ENCODE results near the gene OR1E2.
"Not testable (repeated sequence)": the region's sequence is repeated elsewhere in the genome, so short reads cannot be mapped to it uniquely, and the experiment has no call there.

The OR1E2 gene, protein sequence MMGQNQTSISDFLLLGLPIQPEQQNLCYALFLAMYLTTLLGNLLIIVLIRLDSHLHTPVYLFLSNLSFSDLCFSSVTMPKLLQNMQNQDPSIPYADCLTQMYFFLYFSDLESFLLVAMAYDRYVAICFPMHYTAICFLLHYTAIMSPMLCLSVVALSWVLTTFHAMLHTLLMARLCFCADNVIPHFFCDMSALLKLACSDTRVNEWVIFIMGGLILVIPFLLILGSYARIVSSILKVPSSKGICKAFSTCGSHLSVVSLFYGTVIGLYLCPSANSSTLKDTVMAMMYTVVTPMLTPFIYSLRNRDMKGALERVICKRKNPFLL

DNA sequence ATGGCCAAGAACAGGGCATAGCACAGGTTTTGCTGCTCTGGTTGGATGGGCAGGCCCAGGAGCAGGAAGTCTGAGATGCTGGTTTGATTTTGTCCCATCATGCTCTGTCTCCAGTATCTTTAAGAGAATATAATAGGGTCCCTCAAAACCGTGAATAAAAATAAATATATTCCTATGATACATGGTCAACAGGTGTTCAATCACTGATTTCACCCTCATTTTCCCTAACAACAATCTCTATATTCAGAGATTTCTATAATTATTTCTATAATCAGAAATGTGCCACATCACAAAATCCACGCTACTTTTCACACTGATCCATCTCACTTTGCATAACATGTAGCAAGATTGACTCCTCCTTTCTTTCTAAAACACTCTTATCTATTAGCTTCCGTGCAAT, at the start of gene OR1E2:
OR1E2 (minus strand) TSS at position 101 of the 400 bp plus-strand sequence; CDS start at position 101, 0 bp downstream.
- Mint-ChIP-seq H3K4me1 (ENCODE audit: low read depth) (no peaks in the 10 kb centered on the region), H3K9me3 (peaks cover 6% of the 10 kb centered on the region), H3K27ac (no peak within 1 kb of the TSS), H3K36me3 (ENCODE audit: low read depth) (no peaks in the 10 kb centered on the region), H3K27me3 (peaks cover 35% of the 10 kb centered on the region), H3K4me3 (no peak within 1 kb of the TSS)
- no peak for DNase-seq

DNA sequence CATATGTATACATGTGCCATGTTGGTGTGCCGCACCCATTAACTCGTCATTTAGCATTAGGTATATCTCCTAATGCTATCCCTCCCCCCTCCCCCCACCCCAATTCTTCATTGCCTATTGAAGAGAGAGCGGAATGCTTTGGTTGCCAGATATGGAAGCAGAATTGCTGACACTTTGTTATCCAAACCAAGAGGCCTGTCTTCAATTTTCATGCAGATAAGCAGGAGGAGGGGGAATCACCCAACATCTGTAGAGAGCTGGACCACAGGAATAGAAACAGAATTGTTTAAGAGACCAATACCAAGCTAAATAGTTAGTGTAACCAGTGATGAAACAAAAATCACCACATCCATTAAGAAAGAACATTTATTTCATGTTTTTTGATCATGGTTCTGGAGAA, 49.2 kb upstream of the OR1E2 start:
- Mint-ChIP-seq H3K27me3 (peaks cover 46% of the 10 kb centered on the region), H3K36me3 (ENCODE audit: low read depth) (no peaks in the 10 kb centered on the region), H3K4me1 (ENCODE audit: low read depth) (no peaks in the 10 kb centered on the region), H3K27ac (no peak overlapping the region), H3K4me3 (no peak overlapping the region), H3K9me3 (no peaks in the 10 kb centered on the region)
- DNase-seq, result no peak

DNA sequence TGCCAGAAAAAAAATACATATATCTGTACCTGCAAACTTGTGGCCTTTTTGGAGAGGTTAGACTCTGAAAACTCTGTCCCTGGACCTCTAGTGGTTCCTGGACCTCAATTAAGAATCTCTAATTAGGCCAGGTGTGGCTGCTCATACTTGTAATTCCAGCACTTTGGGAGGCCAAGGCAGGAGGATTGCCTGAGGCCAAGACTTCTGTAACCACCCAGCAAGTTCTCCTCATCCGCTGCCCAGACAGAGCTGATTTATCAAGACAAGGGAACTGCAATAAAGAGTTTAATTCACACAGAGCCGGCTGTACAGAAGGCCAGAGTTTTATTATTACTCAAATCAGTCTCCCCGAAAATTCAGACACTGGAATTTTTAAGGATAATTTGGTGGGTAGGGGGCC, 46.3 kb upstream of the OR1E2 start:
- Mint-ChIP-seq H3K36me3 (ENCODE audit: low read depth) (no peaks in the 10 kb centered on the region), H3K4me1 (ENCODE audit: low read depth) (peaks cover 5% of the 10 kb centered on the region), H3K27ac (no peak overlapping the region), H3K4me3 (no peak overlapping the region), H3K27me3 (peaks cover 26% of the 10 kb centered on the region), H3K9me3 (no peaks in the 10 kb centered on the region)
- no peak for DNase-seq

DNA sequence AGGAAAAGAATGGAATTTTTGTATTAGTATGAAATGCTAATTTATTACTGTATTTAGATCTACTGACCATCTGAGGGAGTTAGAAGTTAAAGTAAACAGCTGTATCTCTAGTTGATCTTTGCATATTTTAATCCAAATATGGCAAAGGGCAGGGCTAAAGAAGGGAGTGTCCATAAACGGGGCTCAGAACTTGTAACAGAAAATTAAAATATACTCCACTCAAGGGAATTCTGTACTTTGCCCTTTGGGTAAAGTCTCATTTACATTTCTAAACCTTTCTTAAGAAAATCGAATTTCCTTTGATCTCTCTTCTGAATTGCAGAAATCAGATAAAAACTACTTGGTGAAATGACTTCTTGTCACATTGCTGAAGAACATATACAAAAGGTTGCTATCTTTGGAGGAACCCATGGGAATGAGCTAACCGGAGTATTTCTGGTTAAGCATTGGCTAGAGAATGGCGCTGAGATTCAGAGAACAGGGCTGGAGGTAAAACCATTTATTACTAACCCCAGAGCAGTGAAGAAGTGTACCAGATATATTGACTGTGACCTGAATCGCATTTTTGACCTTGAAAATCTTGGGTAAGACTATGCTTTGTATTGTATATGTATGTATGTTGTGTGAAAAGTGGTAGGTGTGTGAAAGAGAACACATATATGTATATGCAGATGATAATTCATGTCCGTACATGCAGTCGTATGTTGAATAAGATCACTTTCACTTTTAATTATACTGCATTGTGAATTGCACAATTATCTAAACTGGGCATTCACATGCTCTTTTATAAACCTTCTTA, 42.4 kb upstream of the OR1E2 start, which contains the start of gene ASPA:
ASPA (plus strand) TSS at position 186 of the 799 bp plus-strand sequence; CDS start at position 349, 163 bp downstream.
- no peak for DNase-seq
- H3K27ac Mint-ChIP-seq, result no peak within 1 kb of the TSS
- no peaks in the 10 kb centered on the region for H3K36me3 Mint-ChIP-seq (ENCODE audit: low read depth)
- H3K4me3 Mint-ChIP-seq, result peak within 1 kb of the TSS; percentile 15
- no peaks in the 10 kb centered on the region for H3K9me3 Mint-ChIP-seq
- H3K4me1 Mint-ChIP-seq (ENCODE audit: low read depth), result peaks cover 5% of the 10 kb centered on the region
- peaks cover 14% of the 10 kb centered on the region for H3K27me3 Mint-ChIP-seq

DNA sequence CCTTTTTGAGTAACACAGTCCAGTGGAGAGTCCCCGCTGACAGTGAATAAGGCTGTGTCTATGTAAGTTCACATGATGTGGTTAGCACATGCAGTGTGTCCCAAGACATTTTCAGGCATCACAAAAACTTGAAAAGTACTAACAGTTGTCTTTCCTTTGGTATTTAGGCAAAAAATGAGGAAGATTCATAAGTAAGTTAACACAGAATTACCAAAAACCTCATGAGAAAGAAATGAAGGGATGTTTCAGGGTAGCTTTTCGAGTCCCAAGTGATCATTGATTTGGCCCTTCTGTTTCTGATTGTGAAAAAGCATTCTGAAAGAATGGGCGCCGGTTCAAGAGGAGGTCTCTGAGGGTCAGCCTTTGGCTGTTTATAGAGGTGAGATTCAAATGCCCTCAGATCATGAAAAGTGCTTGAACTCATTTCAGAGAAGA, 41.6 kb upstream of the OR1E2 start:
- Mint-ChIP-seq H3K9me3 (no peaks in the 10 kb centered on the region), H3K36me3 (ENCODE audit: low read depth) (no peaks in the 10 kb centered on the region), H3K27ac (no peak overlapping the region), H3K4me3 (no peak overlapping the region), H3K27me3 (peaks cover 8% of the 10 kb centered on the region), H3K4me1 (ENCODE audit: low read depth) (peaks cover 5% of the 10 kb centered on the region)
- no peak for DNase-seq

DNA sequence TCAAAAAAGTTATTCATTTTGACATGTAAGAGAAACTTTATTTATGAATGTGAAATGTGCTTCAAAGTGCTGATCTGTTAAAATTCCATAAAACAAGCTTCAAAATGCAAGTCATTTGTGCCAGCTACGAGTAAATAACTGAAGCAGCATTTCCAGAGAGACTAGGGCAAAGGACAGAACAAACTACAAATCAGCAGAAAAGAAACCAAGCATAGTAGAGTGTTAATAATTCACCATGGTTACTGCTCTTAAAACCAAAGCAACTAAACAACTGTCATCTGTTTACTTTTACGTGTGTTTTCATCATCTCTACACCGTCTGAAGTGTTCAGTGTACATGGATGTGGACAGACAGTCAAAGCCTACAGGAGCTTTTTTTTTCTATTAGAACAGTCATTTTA, 40.6 kb upstream of the OR1E2 start:
- DNase-seq, result no peak
- H3K4me1 Mint-ChIP-seq (ENCODE audit: low read depth), result peaks cover 5% of the 10 kb centered on the region
- H3K9me3 Mint-ChIP-seq, result no peaks in the 10 kb centered on the region
- H3K36me3 Mint-ChIP-seq (ENCODE audit: low read depth), result no peaks in the 10 kb centered on the region
- no peak overlapping the region for H3K27ac Mint-ChIP-seq
- no peak overlapping the region for H3K4me3 Mint-ChIP-seq
- peaks cover 10% of the 10 kb centered on the region for H3K27me3 Mint-ChIP-seq

DNA sequence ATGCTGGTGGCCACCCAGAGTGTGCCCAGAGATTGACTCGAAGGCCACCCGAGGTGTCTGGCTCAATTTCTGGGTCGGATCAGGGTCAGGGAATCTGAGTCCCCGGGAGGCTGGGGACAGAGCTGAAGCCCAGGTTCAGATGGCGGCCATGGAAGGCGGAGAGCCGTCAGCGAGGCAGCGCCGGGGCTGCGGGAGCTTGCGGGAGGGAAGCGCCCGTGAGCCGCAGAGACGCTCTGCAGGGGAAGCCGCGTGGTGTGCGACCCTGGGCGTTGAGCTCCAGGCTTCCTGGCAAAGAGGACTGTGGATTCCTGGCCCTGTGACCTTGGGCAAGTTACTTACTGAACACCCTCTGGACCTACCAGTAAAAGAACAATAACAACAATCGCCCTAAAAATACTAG, 38.5 kb upstream of the OR1E2 start:
- H3K9me3 Mint-ChIP-seq, result no peaks in the 10 kb centered on the region
- no peak overlapping the region for H3K4me3 Mint-ChIP-seq
- H3K4me1 Mint-ChIP-seq (ENCODE audit: low read depth), result peaks cover 5% of the 10 kb centered on the region
- DNase-seq, result no peak
- no peaks in the 10 kb centered on the region for H3K36me3 Mint-ChIP-seq (ENCODE audit: low read depth)
- peaks cover 14% of the 10 kb centered on the region for H3K27me3 Mint-ChIP-seq
- no peak overlapping the region for H3K27ac Mint-ChIP-seq

DNA sequence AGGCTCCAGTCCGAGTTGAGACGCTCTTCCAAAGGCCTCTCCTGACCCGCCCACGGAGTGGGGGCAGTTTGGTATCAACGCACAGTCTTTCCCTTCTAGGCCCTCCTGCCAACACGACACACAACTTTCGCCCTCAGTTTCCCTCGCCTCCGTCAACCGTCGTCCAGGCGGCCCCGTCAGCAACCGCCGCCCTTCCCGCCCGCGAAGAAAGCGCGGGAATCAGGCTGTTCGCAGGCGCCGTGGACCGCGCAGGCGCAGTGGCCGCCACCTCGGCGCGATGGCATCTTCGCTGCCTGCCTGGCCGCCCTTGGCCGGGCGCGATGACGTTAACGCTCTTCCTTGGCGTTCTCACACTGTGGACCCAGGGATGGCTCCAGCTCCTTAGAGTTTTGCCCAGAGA, 38.0 kb upstream of the OR1E2 start, which contains the start of gene SPATA22:
SPATA22 (minus strand) TSS at position 221 of the 400 bp plus-strand sequence. CDS start 2,494 bp downstream, outside the sequence.
- Mint-ChIP-seq H3K27me3 (peaks cover 14% of the 10 kb centered on the region), H3K27ac (no peak within 1 kb of the TSS), H3K9me3 (no peaks in the 10 kb centered on the region), H3K4me3 (no peak within 1 kb of the TSS), H3K4me1 (ENCODE audit: low read depth) (peaks cover 5% of the 10 kb centered on the region), H3K36me3 (ENCODE audit: low read depth) (no peaks in the 10 kb centered on the region)
- no peak for DNase-seq

DNA sequence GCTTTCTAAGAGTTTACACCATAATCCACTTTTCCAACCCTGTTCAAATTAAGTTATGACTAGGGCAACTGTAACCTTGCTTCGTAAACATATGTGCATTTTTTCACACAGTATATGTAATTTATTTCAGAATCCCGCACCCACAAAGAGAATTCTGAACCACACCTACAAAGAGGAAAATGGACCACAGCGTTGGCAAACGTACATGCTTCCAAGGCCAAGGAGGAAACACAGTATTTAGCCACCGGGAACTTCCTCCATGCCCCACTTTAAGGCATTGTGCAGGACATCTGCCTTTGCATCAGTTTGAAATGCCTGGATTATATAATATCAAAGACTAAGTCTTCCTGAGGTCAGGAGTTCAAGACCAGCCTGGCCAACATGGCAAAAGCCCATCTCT, 35.9 kb upstream of the OR1E2 start:
- H3K9me3 Mint-ChIP-seq, result no peaks in the 10 kb centered on the region
- no peak overlapping the region for H3K4me3 Mint-ChIP-seq
- H3K27ac Mint-ChIP-seq, result no peak overlapping the region
- no peaks in the 10 kb centered on the region for H3K4me1 Mint-ChIP-seq (ENCODE audit: low read depth)
- no peaks in the 10 kb centered on the region for H3K36me3 Mint-ChIP-seq (ENCODE audit: low read depth)
- DNase-seq, result no peak
- H3K27me3 Mint-ChIP-seq, result peaks cover 14% of the 10 kb centered on the region

DNA sequence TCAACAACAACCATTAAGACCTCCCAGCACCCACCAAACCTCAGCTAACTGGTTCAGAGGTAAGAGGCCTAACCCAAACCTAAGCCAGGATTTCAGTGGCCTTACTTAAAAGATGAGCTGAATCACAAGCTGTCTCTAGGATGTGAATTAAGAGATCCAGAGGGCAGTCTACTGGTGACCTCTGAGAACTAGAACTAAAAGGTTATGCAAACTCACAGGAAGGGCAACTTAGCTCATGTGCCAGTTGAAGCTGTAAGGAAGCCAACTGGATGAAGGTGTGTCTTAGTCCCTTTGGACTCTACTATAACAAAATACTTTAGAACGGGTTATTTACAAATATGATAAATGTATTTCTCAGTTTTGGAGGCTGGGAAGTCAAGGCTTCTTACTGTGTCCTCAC, 32.7 kb upstream of the OR1E2 start:
- H3K27ac Mint-ChIP-seq; H3K4me3 Mint-ChIP-seq; H3K4me1 Mint-ChIP-seq (ENCODE audit: low read depth); DNase-seq; H3K36me3 Mint-ChIP-seq (ENCODE audit: low read depth); H3K9me3 Mint-ChIP-seq: not testable (repeated sequence)
- H3K27me3 Mint-ChIP-seq, result peaks cover 14% of the 10 kb centered on the region

DNA sequence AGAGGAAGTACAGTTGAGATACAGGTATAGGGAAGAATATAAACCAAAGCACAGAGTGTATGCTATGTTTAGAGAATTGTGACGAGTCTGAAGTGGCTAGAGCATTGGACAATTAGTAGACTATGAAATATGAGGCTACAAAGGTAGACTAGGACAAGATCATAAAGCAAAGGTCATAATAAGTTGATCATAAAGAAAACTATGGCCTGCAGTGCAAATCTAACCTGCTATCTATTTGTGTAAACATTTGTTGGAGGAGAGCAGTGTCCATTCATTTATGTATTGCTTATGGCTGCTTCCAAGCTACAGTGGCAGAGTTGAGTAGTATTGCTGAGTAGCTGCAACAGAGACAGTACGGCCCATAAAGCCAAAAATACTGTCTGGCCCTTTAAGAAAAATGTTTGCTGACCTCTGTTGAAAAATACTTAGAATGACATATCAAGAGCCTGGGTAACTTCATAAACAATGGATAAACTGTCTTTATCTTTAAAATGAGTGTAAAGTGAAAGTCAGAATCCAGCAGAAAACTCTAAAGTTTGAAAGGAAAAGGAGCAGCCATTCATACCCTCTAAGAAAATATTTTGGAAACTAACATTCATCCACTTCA, 14.5 kb upstream of the OR1E2 start:
- Mint-ChIP-seq H3K4me3 (no peak overlapping the region), H3K27me3 (peaks cover 8% of the 10 kb centered on the region), H3K4me1 (ENCODE audit: low read depth) (no peaks in the 10 kb centered on the region), H3K36me3 (ENCODE audit: low read depth) (no peaks in the 10 kb centered on the region), H3K27ac (no peak overlapping the region), H3K9me3 (no peaks in the 10 kb centered on the region)
- DNase-seq, result no peak

DNA sequence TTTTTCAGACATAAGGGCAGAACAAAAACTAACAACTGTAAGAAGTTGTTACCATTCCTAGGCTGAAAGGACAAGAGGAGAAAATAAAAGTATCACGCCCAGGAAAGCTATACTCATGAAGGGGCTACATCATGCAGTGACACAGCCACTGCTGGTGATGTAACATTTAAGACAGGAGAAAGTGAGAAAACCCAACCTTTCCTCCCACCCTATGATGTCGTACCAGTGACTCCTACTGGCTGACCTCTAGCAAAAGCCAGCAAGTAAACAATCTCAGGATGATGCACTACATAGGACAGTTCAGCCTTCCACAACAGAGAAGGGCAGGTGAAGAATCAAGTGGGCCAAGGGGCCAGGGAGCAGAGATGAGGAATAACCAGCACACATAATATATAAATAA, 14.0 kb upstream of the OR1E2 start:
- Mint-ChIP-seq H3K27ac (no peak overlapping the region), H3K27me3 (peaks cover 8% of the 10 kb centered on the region), H3K36me3 (ENCODE audit: low read depth) (no peaks in the 10 kb centered on the region), H3K4me1 (ENCODE audit: low read depth) (no peaks in the 10 kb centered on the region), H3K4me3 (no peak overlapping the region), H3K9me3 (no peaks in the 10 kb centered on the region)
- DNase-seq, result no peak

DNA sequence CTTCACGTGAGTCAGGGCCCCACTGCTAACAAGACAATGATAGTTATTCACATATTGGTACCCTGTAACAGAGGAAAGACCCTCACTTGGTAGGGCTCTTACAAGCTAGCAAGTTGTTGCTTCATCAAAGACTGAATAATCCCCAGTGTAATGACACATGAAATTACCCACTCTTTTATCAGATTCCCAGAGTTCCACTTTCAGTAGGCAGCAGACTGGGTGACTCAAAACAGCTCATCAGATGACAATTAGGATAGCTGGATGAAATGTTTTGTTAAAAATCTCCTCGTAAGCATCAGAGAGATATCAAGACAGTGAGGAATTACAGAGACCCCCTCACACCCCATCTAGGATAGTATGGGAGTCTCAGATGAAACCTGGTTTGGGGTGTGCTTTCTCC, 6.8 kb upstream of the OR1E2 start:
- Mint-ChIP-seq H3K4me1 (ENCODE audit: low read depth) (no peaks in the 10 kb centered on the region), H3K9me3 (no peaks in the 10 kb centered on the region), H3K4me3 (no peak overlapping the region), H3K27me3 (peaks cover 22% of the 10 kb centered on the region), H3K36me3 (ENCODE audit: low read depth) (no peaks in the 10 kb centered on the region), H3K27ac (no peak overlapping the region)
- no peak for DNase-seq

DNA sequence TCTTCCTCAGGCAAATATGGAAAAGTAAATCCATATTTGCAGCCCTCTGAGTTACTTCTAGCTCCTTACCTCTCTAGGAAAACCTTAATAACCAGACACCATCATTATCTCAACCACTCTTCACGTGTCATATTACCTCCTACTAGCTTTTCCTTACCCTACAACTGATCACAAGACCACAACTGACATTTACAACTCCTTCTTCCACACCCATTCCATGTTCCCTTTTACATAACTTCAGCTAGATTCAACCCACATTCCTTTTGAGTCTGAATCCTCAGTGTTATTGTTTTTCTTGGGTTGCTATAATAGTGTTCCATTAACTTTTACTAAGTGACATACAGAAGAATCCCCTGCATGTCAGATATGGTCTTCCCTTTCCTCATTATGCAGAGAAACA, 4.7 kb upstream of the OR1E2 start:
- H3K4me3 Mint-ChIP-seq, result no peak overlapping the region
- peaks cover 33% of the 10 kb centered on the region for H3K27me3 Mint-ChIP-seq
- H3K9me3 Mint-ChIP-seq, result no peaks in the 10 kb centered on the region
- no peaks in the 10 kb centered on the region for H3K4me1 Mint-ChIP-seq (ENCODE audit: low read depth)
- no peak for DNase-seq
- H3K36me3 Mint-ChIP-seq (ENCODE audit: low read depth), result no peaks in the 10 kb centered on the region
- no peak overlapping the region for H3K27ac Mint-ChIP-seq

DNA sequence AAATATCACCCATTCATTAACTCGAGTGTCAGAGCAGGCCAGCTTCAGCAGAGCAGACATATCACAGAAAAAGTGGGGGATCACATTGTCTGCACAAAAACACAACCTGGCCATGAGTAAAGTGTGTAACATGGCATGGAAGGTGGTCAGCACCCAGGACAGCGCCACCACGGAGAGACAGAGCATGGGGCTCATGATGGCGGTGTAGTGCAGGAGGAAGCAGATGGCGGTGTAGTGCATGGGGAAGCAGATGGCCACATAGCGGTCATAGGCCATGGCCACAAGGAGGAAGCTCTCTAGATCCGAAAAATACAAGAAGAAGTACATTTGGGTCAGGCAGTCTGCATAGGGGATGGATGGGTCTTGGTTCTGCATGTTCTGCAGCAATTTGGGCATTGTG, 426 bp downstream of the OR1E2 start:
- peaks cover 37% of the 10 kb centered on the region for H3K27me3 Mint-ChIP-seq
- not testable (repeated sequence) for H3K4me1 Mint-ChIP-seq (ENCODE audit: low read depth); DNase-seq; H3K27ac Mint-ChIP-seq; H3K36me3 Mint-ChIP-seq (ENCODE audit: low read depth); H3K4me3 Mint-ChIP-seq; H3K9me3 Mint-ChIP-seq

All from activated T-cell treated with anti-CD3 and anti-CD28 coated beads, Interleukin-2, amount 50 U/mL, for 24 hours (primary cell).